ENCODE results near the gene PLCH2. TPM values are rescaled to one million over a fixed set of nuclear protein-coding genes. Genes with fewer than 3 reads are reported as not detected.

The PLCH2 gene
- total and polyA plus RNA-seq, 11 donors, result 0.04 to 1.0 (median 0.35) TPM; not detected in 4

DNA sequence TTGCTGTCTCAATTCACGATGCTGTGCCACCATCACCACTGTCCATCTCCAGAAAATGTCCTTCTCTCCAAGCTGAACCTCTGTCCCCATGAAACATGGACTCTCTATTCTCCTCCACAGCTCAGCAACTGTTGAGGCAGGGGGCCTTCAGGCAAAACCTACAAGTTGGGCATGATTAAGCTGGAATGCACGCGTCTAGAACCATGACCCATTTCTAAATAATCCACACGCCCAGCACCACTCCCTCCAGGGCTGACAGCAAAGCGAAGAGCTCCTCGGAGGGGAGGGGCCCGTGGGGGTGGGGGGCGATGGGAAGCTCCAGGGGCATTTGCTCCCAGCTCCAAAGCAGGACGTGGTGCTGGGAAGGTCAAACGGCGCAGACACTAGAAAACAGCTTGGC is 57.3 kb downstream of the PLCH2 start:
- H3K4me3 ChIP-seq, result no peak overlapping the region
- no peaks in the 10 kb centered on the region for H3K36me3 ChIP-seq
- no peak overlapping the region for H3K27ac ChIP-seq
- no peaks in the 10 kb centered on the region for H3K9me3 ChIP-seq
- WGBS, 4 donors, result 77 to 91% (median 86%) methylated on average over 11 of the region's 11 CpGs
- intact Hi-C loops (cut with DNase I), result no loop called here
- DNase-seq (no peak), ATAC-seq (no peak)
- peaks cover 13 to 44% (median 24%) of the 10 kb centered on the region in 12 donors for H3K4me1 ChIP-seq
- H3K27me3 ChIP-seq, result peaks cover 0 to 50% (median 0%) of the 10 kb centered on the region in 9 donors
- TF ChIP-seq POLR2A (IDR thresholded peaks at IDR 0.05), result no peak
- TF ChIP-seq, protein P1, sequence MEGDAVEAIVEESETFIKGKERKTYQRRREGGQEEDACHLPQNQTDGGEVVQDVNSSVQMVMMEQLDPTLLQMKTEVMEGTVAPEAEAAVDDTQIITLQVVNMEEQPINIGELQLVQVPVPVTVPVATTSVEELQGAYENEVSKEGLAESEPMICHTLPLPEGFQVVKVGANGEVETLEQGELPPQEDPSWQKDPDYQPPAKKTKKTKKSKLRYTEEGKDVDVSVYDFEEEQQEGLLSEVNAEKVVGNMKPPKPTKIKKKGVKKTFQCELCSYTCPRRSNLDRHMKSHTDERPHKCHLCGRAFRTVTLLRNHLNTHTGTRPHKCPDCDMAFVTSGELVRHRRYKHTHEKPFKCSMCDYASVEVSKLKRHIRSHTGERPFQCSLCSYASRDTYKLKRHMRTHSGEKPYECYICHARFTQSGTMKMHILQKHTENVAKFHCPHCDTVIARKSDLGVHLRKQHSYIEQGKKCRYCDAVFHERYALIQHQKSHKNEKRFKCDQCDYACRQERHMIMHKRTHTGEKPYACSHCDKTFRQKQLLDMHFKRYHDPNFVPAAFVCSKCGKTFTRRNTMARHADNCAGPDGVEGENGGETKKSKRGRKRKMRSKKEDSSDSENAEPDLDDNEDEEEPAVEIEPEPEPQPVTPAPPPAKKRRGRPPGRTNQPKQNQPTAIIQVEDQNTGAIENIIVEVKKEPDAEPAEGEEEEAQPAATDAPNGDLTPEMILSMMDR (IDR thresholded peaks at IDR 0.05), result no peak

DNA sequence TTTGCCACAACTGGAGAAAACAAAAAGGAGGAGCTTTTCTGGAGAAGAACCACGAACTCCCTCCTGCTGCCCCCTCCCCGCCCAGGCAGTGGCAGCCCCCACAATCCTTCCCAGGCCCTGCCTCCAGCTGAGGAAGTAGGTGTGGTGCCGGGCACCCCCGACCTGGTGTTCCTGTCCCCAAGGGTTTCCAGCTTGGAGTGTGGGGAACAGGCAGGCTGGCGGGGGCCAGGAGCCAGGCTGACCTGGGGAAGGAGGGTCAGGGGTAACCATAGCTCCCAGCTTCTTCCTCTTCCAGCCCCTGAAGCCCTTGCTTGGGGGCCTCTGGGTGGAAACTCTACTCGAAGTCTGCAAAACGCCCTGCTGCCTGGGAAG is 58.2 kb downstream of the PLCH2 start:
- DNase-seq, result no peak
- intact Hi-C loops (cut with DNase I), result no loop called here
- peaks cover 6 to 34% (median 15%) of the 10 kb centered on the region in 12 donors for H3K4me1 ChIP-seq

DNA sequence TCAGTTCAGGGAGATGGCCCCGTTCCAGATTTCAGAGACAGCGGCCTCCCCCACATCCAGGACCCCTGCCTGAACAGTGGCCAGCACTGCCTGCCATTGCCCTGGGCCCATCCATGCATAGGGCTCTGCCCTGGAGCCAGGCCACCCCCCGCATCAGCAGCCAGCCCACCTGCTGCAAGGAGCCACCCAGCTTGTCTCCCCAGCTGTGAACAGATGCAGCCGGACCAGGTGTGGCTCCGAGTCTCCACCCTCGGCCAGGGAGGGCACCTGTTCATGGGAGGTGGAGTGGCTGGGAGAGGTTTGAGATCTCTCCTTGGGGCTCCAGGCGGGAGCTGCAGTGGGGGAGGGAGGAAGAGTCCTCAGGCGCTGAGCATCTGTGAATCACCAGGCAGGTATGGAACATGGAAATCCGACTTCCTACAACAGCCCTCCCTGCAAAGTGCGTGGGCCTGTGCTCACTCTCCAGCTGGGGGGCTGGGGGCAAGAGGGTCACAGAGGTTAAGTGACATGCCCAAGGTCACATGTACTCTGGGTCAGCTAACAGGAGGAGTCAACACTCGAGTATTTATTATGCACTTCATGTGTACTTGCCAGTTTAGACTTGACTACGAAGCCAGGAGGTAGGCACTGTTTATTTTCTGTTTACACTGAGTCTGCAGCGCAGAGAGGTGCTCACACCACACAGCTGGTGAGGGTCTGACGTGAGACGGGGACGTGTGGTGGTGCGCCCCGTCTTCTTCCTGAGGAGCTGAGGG is 58.8 kb downstream of the PLCH2 start:
- no peak for TF ChIP-seq POLR2A (IDR thresholded peaks at IDR 0.05)
- TF ChIP-seq, protein P1 (IDR thresholded peaks at IDR 0.05), result no peak
- WGBS, 4 donors, result 47 to 54% (median 50%) methylated on average over 15 to 18 of the region's 18 CpGs
- intact Hi-C loops (cut with DNase I), result no loop called here
- Histone ChIP-seq H3K27ac (no peak overlapping the region), H3K4me1 (peaks cover 6 to 30% (median 14%) of the 10 kb centered on the region in 12 donors), H3K27me3 (peaks cover 0 to 39% (median 3%) of the 10 kb centered on the region in 9 donors), H3K9me3 (no peaks in the 10 kb centered on the region), H3K4me3 (no peak overlapping the region), H3K36me3 (no peaks in the 10 kb centered on the region)
- DNase-seq (no peak), ATAC-seq (no peak)

More for the DNA sequence above, 58.2 kb downstream of the PLCH2 start:
- no peak overlapping the region for H3K27ac ChIP-seq
- TF ChIP-seq POLR2A (IDR thresholded peaks at IDR 0.05), result no peak
- TF ChIP-seq, protein P1 (IDR thresholded peaks at IDR 0.05), result no peak
- H3K36me3 ChIP-seq, result no peaks in the 10 kb centered on the region
- peaks cover 0 to 42% (median 1%) of the 10 kb centered on the region in 9 donors for H3K27me3 ChIP-seq
- no peak for ATAC-seq
- 35 to 46% (median 41%) methylated on average over 5 to 7 of the region's 7 CpGs for WGBS, 4 donors
- H3K4me3 ChIP-seq, result no peak overlapping the region
- no peaks in the 10 kb centered on the region for H3K9me3 ChIP-seq

DNA sequence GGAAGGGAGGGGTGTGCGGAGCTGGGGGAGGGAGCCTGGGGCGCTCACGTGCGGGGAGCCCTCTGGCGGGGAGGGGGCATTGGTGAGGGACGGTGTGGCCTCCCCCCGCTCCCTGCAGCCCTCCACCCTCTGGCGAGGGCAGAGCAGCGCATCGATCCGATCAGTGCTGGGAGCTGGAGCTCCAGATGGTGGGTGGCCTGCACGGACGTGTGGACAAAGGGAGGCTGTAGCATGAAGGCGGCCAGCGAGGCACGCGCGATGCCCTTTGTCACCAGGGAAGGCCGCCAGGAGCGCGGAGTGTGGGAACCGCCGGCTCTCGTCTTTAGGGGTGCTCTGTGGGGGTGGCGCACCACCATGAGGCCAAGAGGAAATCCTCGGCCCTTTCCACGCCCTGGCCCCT is 59.4 kb downstream of the PLCH2 start:
- Histone ChIP-seq H3K36me3 (no peaks in the 10 kb centered on the region), H3K27me3 (peaks cover 0 to 37% (median 3%) of the 10 kb centered on the region in 9 donors), H3K4me1 (peaks cover 6 to 27% (median 11%) of the 10 kb centered on the region in 12 donors), H3K4me3 (no peak overlapping the region), H3K27ac (no peak overlapping the region), H3K9me3 (no peaks in the 10 kb centered on the region)
- WGBS, 4 donors, result 45 to 53% (median 51%) methylated on average over 23 to 27 of the region's 27 CpGs
- no peak for TF ChIP-seq POLR2A (IDR thresholded peaks at IDR 0.05)
- TF ChIP-seq, protein P1 (IDR thresholded peaks at IDR 0.05), result no peak
- DNase-seq (no peak), ATAC-seq (no peak)
- intact Hi-C loops (cut with DNase I), result no loop called here
